Mucosa of gallbladder (tissue), 1 donor: ENCODE results near the gene SPATA31D4. TPM values are rescaled to one million over a fixed set of nuclear protein-coding genes. Genes with fewer than 3 reads are reported as not detected.
"Not testable (repeated sequence)": the region's sequence is repeated elsewhere in the genome, so short reads cannot be mapped to it uniquely, and the experiment has no call there.

Experiments
- DNase-seq: peaks from one replicate; pipeline ENCODE4 v3.0.0-alpha.2; 2020; ENCODE audit warnings: low spot score
- total RNA-seq: library from RNA; stranded (reverse); gene quantifications from one replicate; pipeline ENCODE4 v1.2.1, GENCODE V29; 2021
- donor health status: DM: no; HTN: no; CAD: no.

The SPATA31D4 gene
- total RNA-seq: not detected

- not testable (repeated sequence) for DNase-seq
Measured at GRCh38 chr9:81928305-81928704, at the start of gene SPATA31D4. TSS of gene SPATA31D4 (plus strand) at chr9:81928428. CDS start at chr9:81928514, 86 bp downstream.

GRCh38 chr9:81878530-81878929 lies 49.7 kb upstream of the SPATA31D4 start:
- DNase-seq: no peak

- DNase-seq: no peak
Measured at GRCh38 chr9:81879501-81879916, 48.7 kb upstream of the SPATA31D4 start.

GRCh38 chr9:81885602-81886001 lies 42.6 kb upstream of the SPATA31D4 start:
- no peak for DNase-seq

- no peak for DNase-seq
Measured at GRCh38 chr9:81886665-81887064, 41.6 kb upstream of the SPATA31D4 start.

GRCh38 chr9:81890104-81890503 lies 38.1 kb upstream of the SPATA31D4 start:
- DNase-seq: no peak

- no peak for DNase-seq
Measured at GRCh38 chr9:81892440-81892839, 35.8 kb upstream of the SPATA31D4 start.

- DNase-seq: no peak
Measured at GRCh38 chr9:81893929-81894328, 34.3 kb upstream of the SPATA31D4 start.

GRCh38 chr9:81894891-81895290 lies 33.3 kb upstream of the SPATA31D4 start:
- no peak for DNase-seq

GRCh38 chr9:81896070-81896469 lies 32.2 kb upstream of the SPATA31D4 start:
- DNase-seq: no peak

GRCh38 chr9:81898851-81899250 lies 29.4 kb upstream of the SPATA31D4 start:
- no peak for DNase-seq

GRCh38 chr9:81902196-81902595 lies 26.0 kb upstream of the SPATA31D4 start:
- DNase-seq: no peak

GRCh38 chr9:81902626-81903025 lies 25.6 kb upstream of the SPATA31D4 start:
- no peak for DNase-seq

- no peak for DNase-seq
Measured at GRCh38 chr9:81906671-81907070, 21.6 kb upstream of the SPATA31D4 start.

GRCh38 chr9:81912135-81912534 lies 16.1 kb upstream of the SPATA31D4 start:
- no peak for DNase-seq

GRCh38 chr9:81915801-81916505 lies 12.3 kb upstream of the SPATA31D4 start:
- no peak for DNase-seq

- not testable (repeated sequence) for DNase-seq
Measured at GRCh38 chr9:81918507-81918906, 9.7 kb upstream of the SPATA31D4 start.

GRCh38 chr9:81930147-81930546 lies 1.9 kb downstream of the SPATA31D4 start:
- DNase-seq: not testable (repeated sequence)

- not testable (repeated sequence) for DNase-seq
Measured at GRCh38 chr9:81933547-81933946, 5.3 kb downstream of the SPATA31D4 start.

- DNase-seq: not testable (repeated sequence)
Measured at GRCh38 chr9:81943393-81943792, 15.2 kb downstream of the SPATA31D4 start, which contains the start of gene SPATA31D3. TSS of gene SPATA31D3 (plus strand) at chr9:81943500. CDS start at chr9:81943586, 86 bp downstream.

GRCh38 chr9:81948650-81949049 lies 20.4 kb downstream of the SPATA31D4 start:
- DNase-seq: not testable (repeated sequence)

- no peak for DNase-seq
Measured at GRCh38 chr9:81953096-81953495, 24.9 kb downstream of the SPATA31D4 start.

GRCh38 chr9:81955625-81956024 lies 27.4 kb downstream of the SPATA31D4 start:
- no peak for DNase-seq
